PC-9 (cell line): ENCODE results near the gene MBD3. TPM values are rescaled to one million over a fixed set of nuclear protein-coding genes. Genes with fewer than 3 reads are reported as not detected.

Source experiments
- BruUV-seq: library from RNA; stranded (reverse); fragments of 400-500 nt; replicated peaks from 2 replicates; lab custom pipeline; 2021; lab: Mats Ljungman, UMichigan
- CTCF ChIA-PET: fragments of 300-600 bp; sonication (Branson Sonifier 250); formaldehyde crosslinking; loops from one replicate; lab custom pipeline; 2022; ENCODE audit warnings: antibody characterized with exemption; lab: Charles Lee
- POLR2A ChIA-PET: fragments of 300-600 bp; sonication (Branson Sonifier 250); formaldehyde crosslinking; loops from one replicate; lab custom pipeline; 2022; ENCODE audit warnings: antibody characterized with exemption; ENCODE audit not compliant: unreplicated experiment; lab: Charles Lee
- DNase-seq, 2 experiments: peaks; one replicate each; pipeline versions ENCODE4 v3.0.0 to v3.0.0-alpha.2; 2015 to 2022; ENCODE audit warnings: mixed read lengths in 1 of 2
- H2AFZ ChIP-seq: fragments of 200-600 bp; sonication (generic); 2 replicates; pipeline ENCODE4 v1.8.1; 2017; ENCODE audit warnings: antibody characterized with exemption
- H3F3A ChIP-seq: fragments of 200-600 bp; sonication (generic); 2 replicates; pipeline ENCODE4 v1.8.1; 2017; ENCODE audit warnings: antibody characterized with exemption, mild to moderate bottlenecking, low read depth; ENCODE audit not compliant: insufficient read depth
- H3K27ac ChIP-seq: fragments of 200-600 bp; sonication (generic); 2 replicates; pipeline ENCODE4 v1.6.1; 2016; ENCODE audit warnings: mixed run types
- H3K27me3 ChIP-seq: fragments of 200-600 bp; sonication (generic); 2 replicates; pipeline ENCODE4 v1.6.1; 2016; ENCODE audit warnings: low read depth, mixed run types; ENCODE audit not compliant: insufficient read depth
- H3K36me3 ChIP-seq: fragments of 200-600 bp; sonication (generic); 2 replicates; pipeline ENCODE4 v1.6.1; 2016; ENCODE audit warnings: low read depth, mixed run types
- H3K4me1 ChIP-seq: fragments of 200-600 bp; sonication (generic); replicated peaks from 2 replicates; pipeline ENCODE4 v1.6.1; 2016; ENCODE audit warnings: mixed run types; ENCODE audit not compliant: insufficient read depth
- H3K4me2 ChIP-seq: fragments of 200-600 bp; sonication (generic); 2 replicates; pipeline ENCODE4 v1.6.1; 2017; ENCODE audit warnings: mixed run types
- H3K4me3 ChIP-seq: fragments of 200-600 bp; sonication (generic); 2 replicates; pipeline ENCODE4 v1.6.1; 2016; ENCODE audit warnings: mixed run types
- H3K79me2 ChIP-seq: fragments of 200-600 bp; sonication (generic); 2 replicates; pipeline ENCODE4 v1.6.1; 2017; ENCODE audit warnings: low read depth, mixed run types
- H3K9me2 ChIP-seq: fragments of 200-600 bp; sonication (generic); 2 replicates; pipeline ENCODE4 v1.8.1; 2017; ENCODE audit warnings: mild to moderate bottlenecking; ENCODE audit not compliant: insufficient read depth
- H3K9me3 ChIP-seq: fragments of 200-600 bp; sonication (generic); 2 replicates; pipeline ENCODE4 v1.8.1; 2016; ENCODE audit warnings: low read depth; ENCODE audit not compliant: insufficient read depth
- H4K20me1 ChIP-seq: fragments of 200-600 bp; sonication (generic); 2 replicates; pipeline ENCODE4 v1.8.1; 2017; ENCODE audit not compliant: insufficient read depth
- CTCF ChIP-seq: fragments of 200-600 bp; sonication (generic); conservative IDR thresholded peaks from 2 replicates; pipeline ENCODE4 v1.6.1; 2017; ENCODE audit warnings: mixed run types, antibody characterized with exemption, mild to moderate bottlenecking, moderate library complexity
- EZH2 ChIP-seq: fragments of 200-600 bp; sonication (generic); IDR thresholded peaks from 2 replicates; pipeline ENCODE4 v1.8.0; 2017; ENCODE audit warnings: antibody characterized with exemption, low read depth
- intact Hi-C: fragments of 100-400 bp; cut with micrococcal nuclease; formaldehyde crosslinking; loops from one replicate; pipeline ENCODE4 v1.10.0; 2022; ENCODE audit not compliant: unreplicated experiment
- total RNA-seq: library from RNA; stranded (reverse); gene quantifications from 2 replicates; pipeline ENCODE4 v1.2.3, GENCODE V29; 2021

The MBD3 gene
- total RNA-seq, 1 experiment from 2014 or later = 129 TPM

DNA sequence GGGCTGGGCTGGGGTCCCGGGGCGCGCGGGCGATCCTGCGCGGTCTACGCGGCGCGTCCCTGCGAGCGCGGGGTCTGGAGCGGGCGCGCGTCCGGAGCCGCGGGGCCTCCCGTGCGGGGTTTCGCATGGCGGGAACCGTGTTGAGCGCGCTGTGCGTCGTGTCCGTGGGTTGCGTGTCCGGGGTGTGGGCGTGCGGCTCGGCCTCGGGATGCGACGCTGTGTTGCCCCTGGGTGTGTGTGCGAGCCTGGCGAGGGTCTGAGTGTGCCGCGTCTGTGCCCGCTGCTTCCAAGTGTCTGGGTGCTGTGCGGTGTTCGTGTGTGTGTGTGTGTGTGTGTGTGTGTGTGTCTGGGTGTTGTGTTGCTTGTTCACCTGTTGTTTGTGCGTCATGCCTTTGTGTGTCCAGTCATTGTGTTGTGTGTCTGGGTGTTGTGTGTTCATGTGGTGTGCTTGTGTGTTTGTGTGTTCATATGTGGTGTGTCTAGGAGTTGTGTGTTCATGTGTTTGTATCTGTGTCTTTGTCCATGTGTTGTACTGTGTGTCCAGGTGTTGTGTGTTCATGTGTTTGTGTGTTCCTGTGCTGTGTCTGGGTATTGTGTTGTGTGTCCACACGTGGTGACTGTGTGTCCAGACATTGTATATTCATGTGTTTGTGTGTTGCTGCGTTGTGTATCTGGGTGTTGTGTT lies 68.2 kb downstream of the MBD3 start:
- Histone ChIP-seq H2AFZ (no peak overlapping the region), H4K20me1 (no peaks in the 10 kb centered on the region), H3F3A (no peaks in the 10 kb centered on the region), H3K27me3 (no peaks in the 10 kb centered on the region), H3K4me2 (no peak overlapping the region), H3K79me2 (no peaks in the 10 kb centered on the region), H3K9me2 (no peaks in the 10 kb centered on the region), H3K9me3 (no peaks in the 10 kb centered on the region), H3K36me3 (no peaks in the 10 kb centered on the region), H3K4me1 (no peaks in the 10 kb centered on the region), H3K27ac (no peak overlapping the region), H3K4me3 (no peak overlapping the region)
- no peak for TF ChIP-seq EZH2
- TF ChIP-seq CTCF = no peak
- CTCF ChIA-PET = no interaction called here
- no TSS peak for BruUV-seq
- POLR2A ChIA-PET = no interaction called here
- intact Hi-C loops = no loop called here
- no peak for DNase-seq

Other genes with a start within 250 kb of the MBD3 start
- gene NDUFS7, start 209.0 kb downstream of the MBD3 start, total RNA-seq = 67.5 and 83.5 TPM in 2 replicates
- 27.3 and 30.9 TPM in 2 replicates for gene GAMT, start 191.3 kb downstream of the MBD3 start, total RNA-seq
- 122 and 144 TPM in 2 replicates for gene DAZAP1, start 185.3 kb downstream of the MBD3 start, total RNA-seq
- gene RPS15, start 154.5 kb downstream of the MBD3 start, total RNA-seq = 967 and 1,004 TPM in 2 replicates
- gene APC2, start 142.7 kb downstream of the MBD3 start, total RNA-seq = 1.6 and 2.7 TPM in 2 replicates
- 28.0 and 31.2 TPM in 2 replicates for gene C19orf25, start 113.7 kb downstream of the MBD3 start, total RNA-seq
- 18.6 and 27.3 TPM in 2 replicates for gene PCSK4, start 102.5 kb downstream of the MBD3 start, total RNA-seq
- gene REEP6, start 101.7 kb downstream of the MBD3 start, total RNA-seq = 34.3 and 39.5 TPM in 2 replicates
- 13.6 and 14.6 TPM in 2 replicates for gene ADAMTSL5, start 79.8 kb downstream of the MBD3 start, total RNA-seq
- gene PLK5, start 68.8 kb downstream of the MBD3 start, total RNA-seq = not detected in 2 replicates
- gene MEX3D, start 24.5 kb downstream of the MBD3 start, total RNA-seq = 55.6 and 63.7 TPM in 2 replicates
- 196 and 275 TPM in 2 replicates for gene UQCR11, start 12.6 kb upstream of the MBD3 start, total RNA-seq
- gene TCF3, start 59.8 kb upstream of the MBD3 start, total RNA-seq = 86.6 and 98.0 TPM in 2 replicates
- gene ONECUT3, start 160.6 kb upstream of the MBD3 start, total RNA-seq = 0.05 TPM in 1 of 2 replicates, not detected in the other
- gene ATP8B3, start 219.4 kb upstream of the MBD3 start, total RNA-seq = 8.3 and 9.0 TPM in 2 replicates